GM18867 (cell line): ENCODE data around the gene OLR1.
"Not testable (repeated sequence)": the region's sequence is repeated elsewhere in the genome, so short reads cannot be mapped to it uniquely, and the experiment has no call there.

Experiments used
- ATAC-seq: cut with Tn5 transposase; IDR thresholded peaks from one replicate; pipeline ENCODE4 v1.9.1; 2021; ENCODE audit warnings: mild to moderate bottlenecking, moderate library complexity; ENCODE audit not compliant: unreplicated experiment

OLR1 gene

DNA sequence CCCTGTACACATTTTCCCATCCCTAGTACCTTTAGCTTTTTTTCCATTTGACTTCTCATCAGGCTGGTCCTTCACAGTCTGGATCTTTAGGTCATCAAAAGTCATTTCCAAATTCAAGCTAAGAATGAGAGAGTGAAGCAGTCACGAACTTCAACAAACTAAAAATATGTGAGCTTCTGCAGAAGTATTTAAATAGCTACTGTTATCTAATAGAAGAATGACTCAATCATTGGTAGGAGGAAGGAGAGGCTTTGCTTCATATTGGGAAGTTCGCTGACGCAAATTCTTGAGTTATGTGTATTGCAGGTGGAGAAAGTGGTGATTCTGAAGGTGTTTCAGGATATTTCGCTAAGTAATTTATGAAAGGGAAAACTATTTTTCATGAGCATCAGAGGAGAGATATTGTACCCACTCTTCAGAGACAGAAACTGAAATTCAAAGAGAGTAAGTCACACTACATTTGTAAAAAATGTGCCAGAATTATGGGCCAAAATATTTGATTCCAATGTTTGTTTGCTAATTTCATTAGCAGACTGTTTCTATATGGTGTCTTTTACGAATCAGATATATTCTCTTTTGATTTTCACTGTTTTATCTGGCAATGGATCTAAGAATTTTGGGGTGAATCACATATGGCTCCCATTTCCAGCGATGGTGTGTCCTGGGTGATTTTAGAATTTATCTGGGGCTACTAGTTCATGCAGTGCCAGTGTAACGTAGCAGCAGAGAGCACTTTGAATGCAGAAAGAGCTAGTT is at the start of gene OLR1:
Gene OLR1, minus strand, starts transcription at position 160 of the 756 bp plus-strand sequence. Its CDS starts 55 bp downstream, at position 105.
- no peak for ATAC-seq

DNA sequence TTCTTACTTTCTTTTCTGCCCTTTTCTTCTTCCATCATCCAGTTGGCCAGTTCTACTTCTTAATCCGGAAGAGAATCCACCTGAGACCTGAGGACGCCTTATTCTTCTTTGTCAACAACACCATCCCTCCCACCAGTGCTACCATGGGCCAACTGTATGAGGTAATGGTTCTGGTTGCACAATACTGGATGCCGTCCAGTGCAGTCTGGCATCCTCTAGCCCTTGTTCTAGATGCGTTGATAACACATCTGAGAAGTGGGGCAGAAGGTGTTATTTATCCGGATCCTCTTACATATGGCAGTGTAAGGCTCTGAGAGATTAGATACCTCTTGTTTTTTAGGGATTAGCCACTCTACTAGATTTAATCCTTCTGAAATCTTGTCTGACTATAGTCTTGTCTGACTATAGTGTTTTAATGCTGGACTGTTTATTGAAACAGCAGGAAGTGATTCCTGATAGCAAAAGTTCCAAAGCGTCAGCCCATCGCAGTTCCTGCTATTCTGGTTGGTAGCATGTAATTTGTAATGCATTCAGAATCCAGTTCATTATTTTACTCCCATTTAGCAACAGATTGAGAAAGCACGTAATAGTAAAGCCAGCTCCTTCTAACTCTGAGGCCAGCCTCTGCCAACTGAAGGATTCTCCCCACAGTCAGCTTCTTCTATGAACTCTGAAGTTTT is 48.6 kb upstream of the OLR1 start:
- ATAC-seq: no peak

DNA sequence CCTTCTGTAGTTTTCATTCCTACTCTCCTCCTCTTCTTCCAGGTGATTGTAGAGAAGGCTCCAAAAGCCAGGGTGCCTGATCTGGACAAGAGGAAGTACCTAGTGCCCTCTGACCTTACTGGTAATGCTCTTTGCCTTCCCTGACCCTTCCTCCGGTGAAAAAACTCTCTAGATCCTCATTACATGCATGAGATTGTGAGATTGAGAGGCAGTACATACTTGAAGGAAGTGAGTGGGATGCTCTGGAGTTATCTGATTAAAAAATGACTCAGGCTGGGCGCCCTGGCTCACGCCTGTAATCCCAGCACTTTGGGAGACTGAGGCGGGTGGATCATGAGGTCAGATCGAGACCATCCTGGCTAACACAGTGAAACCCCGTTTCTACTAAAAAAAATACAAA is 46.1 kb upstream of the OLR1 start:
- ATAC-seq: no peak

GRCh38 chr12:10215946-10216345 is 44.0 kb upstream of the OLR1 start:
- ATAC-seq: not testable (repeated sequence)

DNA sequence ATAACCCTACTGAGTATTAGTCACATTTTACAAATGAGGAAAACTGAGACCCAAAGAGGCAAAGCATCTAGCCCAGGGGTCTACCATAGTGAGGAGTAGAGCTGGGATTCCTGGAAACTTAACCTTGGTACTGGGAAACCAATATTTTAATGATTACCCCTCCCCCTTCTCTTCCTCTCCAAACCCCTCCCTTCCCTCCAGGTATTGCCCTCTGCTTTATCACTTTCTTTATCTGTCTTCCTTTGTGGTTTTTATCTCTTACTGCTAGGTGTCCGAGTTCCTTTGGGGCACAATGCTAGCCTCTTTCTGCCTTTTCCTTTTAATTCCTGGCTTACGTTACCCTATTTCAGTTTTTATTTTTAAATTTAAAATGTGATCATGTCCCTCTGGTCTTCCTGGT is 43.5 kb upstream of the OLR1 start:
- ATAC-seq: no peak

- no peak for ATAC-seq
Measured at GRCh38 chr12:10214895-10215267, 42.9 kb upstream of the OLR1 start.

GRCh38 chr12:10214136-10214894 is 42.4 kb upstream of the OLR1 start:
- no peak for ATAC-seq

- peak; percentile 66 for ATAC-seq
Measured at GRCh38 chr12:10213168-10214135, 41.5 kb upstream of the OLR1 start.

DNA sequence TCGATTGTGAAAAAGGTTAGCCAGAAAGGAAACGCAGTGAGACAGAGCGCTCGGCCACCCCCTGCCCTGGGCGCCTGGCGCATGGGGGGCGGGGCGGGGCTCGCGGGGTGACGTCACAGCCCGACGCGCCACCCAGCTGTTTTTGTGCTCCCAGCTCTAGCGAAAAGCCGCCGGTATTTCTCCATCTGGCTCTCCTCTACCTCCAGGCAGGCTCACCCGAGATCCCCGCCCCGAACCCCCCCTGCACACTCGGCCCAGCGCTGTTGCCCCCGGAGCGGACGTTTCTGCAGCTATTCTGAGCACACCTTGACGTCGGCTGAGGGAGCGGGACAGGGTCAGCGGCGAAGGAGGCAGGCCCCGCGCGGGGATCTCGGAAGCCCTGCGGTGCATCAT is 40.8 kb upstream of the OLR1 start, which contains the start of gene GABARAPL1:
Gene GABARAPL1, plus strand, starts transcription at position 139 of the 393 bp plus-strand sequence. Its CDS starts 253 bp downstream, at position 392.
- ATAC-seq: peak; percentile 66

GRCh38 chr12:10211940-10212738 is 40.2 kb upstream of the OLR1 start:
- ATAC-seq: peak; percentile 83

GRCh38 chr12:10211101-10211939 is 39.4 kb upstream of the OLR1 start:
- no peak for ATAC-seq

- ATAC-seq: no peak
Measured at GRCh38 chr12:10210225-10210624, 38.3 kb upstream of the OLR1 start.

GRCh38 chr12:10207136-10207535 is 35.2 kb upstream of the OLR1 start:
- ATAC-seq: no peak

DNA sequence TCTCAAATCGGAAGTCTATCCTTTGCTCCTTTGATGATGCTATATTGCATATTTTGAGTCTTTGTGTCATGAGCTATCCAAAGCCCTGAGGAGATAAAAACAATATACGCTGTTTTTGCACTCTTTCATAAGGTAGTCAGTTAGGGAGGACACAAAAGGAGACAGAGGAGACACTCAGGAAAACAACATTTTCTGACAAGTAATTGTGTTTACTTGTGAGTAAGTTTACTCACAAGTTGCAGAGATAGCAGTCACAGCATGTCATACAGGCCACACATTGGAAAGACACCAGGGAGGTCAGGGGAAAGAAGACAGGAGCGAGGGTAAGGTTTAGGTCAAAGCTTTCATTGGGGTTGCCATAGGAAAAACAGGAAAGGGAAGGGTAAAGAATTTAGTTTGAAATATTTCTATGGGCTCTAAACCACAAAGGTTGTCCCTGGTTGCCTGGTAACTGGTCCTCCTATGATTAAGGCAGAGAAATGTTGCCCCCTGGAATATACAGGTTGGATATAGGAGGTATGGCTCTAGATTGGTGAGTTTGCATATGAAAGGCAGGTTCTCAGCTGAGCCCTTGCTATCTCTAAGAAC is 33.4 kb upstream of the OLR1 start:
- ATAC-seq: no peak

DNA sequence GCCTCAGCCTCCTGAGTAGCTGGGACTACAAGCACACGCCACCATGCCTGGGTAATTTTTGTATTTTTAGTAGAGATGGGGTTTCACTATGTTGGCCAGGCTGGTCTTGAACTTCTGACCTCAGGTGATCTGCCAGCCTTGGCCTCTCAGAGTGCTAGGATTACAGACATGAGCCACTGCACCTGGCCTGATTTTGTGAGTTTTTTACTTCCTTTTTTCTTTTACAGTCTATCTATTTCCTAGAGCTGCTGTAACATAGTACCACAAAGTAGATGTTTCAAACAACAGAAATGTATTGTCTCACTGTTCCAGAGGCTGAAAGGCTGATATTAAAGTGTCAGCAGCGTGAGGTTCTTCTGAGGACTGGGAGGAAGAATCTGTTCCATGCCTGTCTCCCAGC is 32.6 kb upstream of the OLR1 start:
- ATAC-seq: not testable (repeated sequence)

DNA sequence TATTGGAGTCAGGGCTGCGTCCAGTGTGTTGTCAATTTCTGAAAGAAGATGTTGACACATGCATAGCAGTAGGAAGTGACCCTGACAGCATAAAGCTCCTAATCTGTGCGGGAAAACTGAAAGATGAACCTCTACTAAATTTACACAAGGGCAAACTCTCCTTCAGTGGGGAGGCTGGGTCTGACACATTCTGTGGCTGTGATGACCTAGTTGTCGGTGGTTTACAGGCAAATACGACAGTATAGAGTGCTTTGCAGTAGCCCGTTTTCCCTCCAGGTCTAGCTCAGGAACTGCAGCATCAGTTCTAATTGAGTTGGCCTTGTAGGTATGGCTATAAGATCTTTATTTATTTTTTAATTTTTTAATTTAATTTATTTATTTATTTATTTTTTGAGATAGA is 25.9 kb upstream of the OLR1 start:
- ATAC-seq: no peak

DNA sequence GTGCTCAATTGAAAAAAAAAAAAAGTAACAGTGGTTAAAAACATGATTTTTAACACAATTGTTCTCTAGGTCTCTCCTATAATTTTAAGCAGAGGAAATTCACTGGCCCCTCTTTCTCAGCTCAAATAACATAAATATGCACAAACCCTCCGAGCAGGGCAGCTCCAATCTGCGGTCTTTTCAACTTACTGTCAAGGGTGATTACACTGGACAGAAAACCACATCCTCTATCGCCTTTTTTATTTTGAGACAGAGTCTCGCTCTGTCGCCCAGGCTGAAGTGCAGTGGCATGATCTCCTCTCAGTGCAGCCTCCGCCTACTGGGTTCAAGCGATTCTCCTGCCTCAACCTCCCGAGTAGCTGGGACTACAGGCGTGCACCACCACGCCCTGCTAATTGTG is 24.3 kb upstream of the OLR1 start:
- ATAC-seq: peak; percentile 94

DNA sequence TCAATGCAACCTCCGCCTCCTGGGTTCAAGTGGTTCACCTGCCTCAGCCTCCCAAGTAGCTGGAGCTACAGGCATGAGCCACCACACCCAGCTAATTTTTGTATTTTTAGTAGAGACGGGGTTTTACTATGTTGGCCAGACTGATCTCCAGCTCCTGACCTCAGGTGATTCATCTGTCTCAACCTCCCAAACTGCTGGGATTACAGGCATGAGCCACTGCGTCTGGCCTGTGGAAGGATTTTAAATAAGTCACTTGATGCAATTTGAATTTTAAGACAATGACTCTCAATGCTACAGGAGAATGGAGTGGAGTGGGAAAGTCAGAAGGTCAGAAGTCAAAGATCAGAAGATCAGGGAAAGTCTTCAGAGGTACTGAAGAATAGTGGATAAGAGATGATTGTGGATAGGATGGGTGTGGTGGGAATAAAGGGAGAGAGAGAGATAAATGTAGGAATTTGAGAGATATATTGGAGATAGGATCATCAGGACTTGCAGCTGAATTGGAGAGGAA is 22.3 kb upstream of the OLR1 start:
- no peak for ATAC-seq
